ENCODE data around the gene TMEM271.

- TF ChIP-seq CTCF (IDR thresholded peaks at IDR 0.05; ENCODE audit: low read depth, low read length) = no peak
- TF ChIP-seq EZH2phosphoT487 (IDR thresholded peaks at IDR 0.05; ENCODE audit: low read depth) = no peak
Observed at GRCh38 chr4:566035-566434, 10.1 kb downstream of the TMEM271 start.

Measured in OCI-LY3 (cell line).